HEK293 (cell line): ENCODE results near the gene TTLL11.

Experiments used
- CTCF ChIA-PET: fragments of 350-600 bp; formaldehyde crosslinking; extraction: SDS; loops from one replicate; lab custom pipeline; 2021; ENCODE audit warnings: antibody characterized with exemption; lab: Yijun Ruan, JAX
- POLR2A ChIA-PET: fragments of 300-600 bp; formaldehyde crosslinking; extraction: SDS; loops from one replicate; lab custom pipeline; 2020; ENCODE audit warnings: antibody characterized with exemption, inconsistent platforms; lab: Yijun Ruan, JAX
- H3K27ac ChIP-seq: fragments of 200-500 bp; sonication (Bioruptor generic); 2 replicates; pipeline ENCODE4 v1.5.1; 2014; ENCODE audit warnings: low read depth, low read length, control low read depth, inconsistent platforms; ENCODE audit errors: extremely low read depth
- H3K36me3 ChIP-seq, 2 experiments: fragments of 200-500 bp in 1 of 2; sonication (Bioruptor generic) in 1 of 2; 1 replicate in 1 of 2; 2 replicates in 1 of 2; pipeline ENCODE4 v1.5.1; 2014 to 2017; ENCODE audit warnings: inconsistent platforms in 2 of 2, low read length in 2 of 2; ENCODE audit not compliant: control insufficient read depth in 2 of 2, insufficient read depth in 1 of 2
- H3K4me1 ChIP-seq: fragments of 200-500 bp; sonication (Bioruptor generic); 2 replicates; pipeline ENCODE4 v1.5.1; 2014; ENCODE audit warnings: mild to moderate bottlenecking, low read length, inconsistent platforms; ENCODE audit not compliant: control insufficient read depth, insufficient read depth
- H3K4me3 ChIP-seq: 2 replicates; pipeline ENCODE4 v1.5.1; 2011; ENCODE audit warnings: low read depth, mild to moderate bottlenecking, control low read depth, low read length, moderate library complexity
- H3K9me3 ChIP-seq: fragments of 200-500 bp; sonication (Bioruptor generic); 2 replicates; pipeline ENCODE4 v1.5.1; 2014; ENCODE audit warnings: low read depth, low read length, inconsistent platforms; ENCODE audit not compliant: control insufficient read depth, insufficient read depth
- HIC1 ChIP-seq: fragments of 450-650 bp; formaldehyde crosslinking; IDR thresholded peaks from 2 replicates; pipeline ENCODE4 v1.5.1; 2016; ENCODE audit warnings: missing biosample characterization, missing genetic modification characterization
- KLF17 ChIP-seq: fragments of 450-650 bp; formaldehyde crosslinking; IDR thresholded peaks from 2 replicates; pipeline ENCODE4 v1.5.1; 2016; ENCODE audit warnings: missing biosample characterization, missing genetic modification characterization
- KLF9 ChIP-seq: fragments of 450-650 bp; formaldehyde crosslinking; IDR thresholded peaks from 2 replicates; pipeline ENCODE4 v1.5.1; 2016; ENCODE audit warnings: missing biosample characterization, missing genetic modification characterization, low read depth
- TRIM28 ChIP-seq: IDR thresholded peaks from 2 replicates; pipeline ENCODE4 v1.6.1; 2011; ENCODE audit warnings: low read length, control low read depth, borderline replicate concordance
- YY2 ChIP-seq: fragments of 450-650 bp; formaldehyde crosslinking; IDR thresholded peaks from 2 replicates; pipeline ENCODE4 v1.5.1; 2016; ENCODE audit warnings: missing biosample characterization, missing genetic modification characterization
- ZBTB26 ChIP-seq: fragments of 450-650 bp; formaldehyde crosslinking; optimal IDR thresholded peaks from 2 replicates; pipeline ENCODE3; 2016; ENCODE audit warnings: missing biosample characterization, mild to moderate bottlenecking, missing genetic modification characterization
- ZBTB6 ChIP-seq: fragments of 450-650 bp; formaldehyde crosslinking; IDR thresholded peaks from 2 replicates; pipeline ENCODE4 v1.5.1; 2017; ENCODE audit warnings: missing biosample characterization, missing genetic modification characterization
- ZNF10 ChIP-seq: fragments of 450-650 bp; formaldehyde crosslinking; IDR thresholded peaks from 2 replicates; pipeline ENCODE4 v1.5.1; 2017; ENCODE audit warnings: missing biosample characterization, missing genetic modification characterization
- ZNF112 ChIP-seq: fragments of 450-650 bp; formaldehyde crosslinking; IDR thresholded peaks from 2 replicates; pipeline ENCODE4 v1.5.0; 2017; ENCODE audit warnings: missing biosample characterization, missing genetic modification characterization
- ZNF184 ChIP-seq: fragments of 450-650 bp; IDR thresholded peaks from 2 replicates; pipeline ENCODE4 v1.5.1; 2018; ENCODE audit warnings: missing biosample characterization, mild to moderate bottlenecking, missing genetic modification characterization
- ZNF211 ChIP-seq: fragments of 450-650 bp; formaldehyde crosslinking; IDR thresholded peaks from 2 replicates; pipeline ENCODE4 v1.5.1; 2016; ENCODE audit warnings: low read depth, missing biosample characterization, missing genetic modification characterization
- ZNF248 ChIP-seq: fragments of 450-650 bp; formaldehyde crosslinking; IDR thresholded peaks from 2 replicates; pipeline ENCODE4 v1.5.1; 2017; ENCODE audit warnings: missing biosample characterization, missing genetic modification characterization
- ZNF26 ChIP-seq: fragments of 450-650 bp; formaldehyde crosslinking; IDR thresholded peaks from 2 replicates; pipeline ENCODE4 v1.5.1; 2016; ENCODE audit warnings: missing biosample characterization, missing genetic modification characterization
- ZNF311 ChIP-seq: fragments of 450-650 bp; formaldehyde crosslinking; IDR thresholded peaks from 2 replicates; pipeline ENCODE4 v1.5.1; 2017; ENCODE audit warnings: missing biosample characterization, missing genetic modification characterization, borderline replicate concordance
- ZNF362 ChIP-seq: fragments of 450-650 bp; formaldehyde crosslinking; IDR thresholded peaks from 2 replicates; pipeline ENCODE4 v1.5.1; 2016; ENCODE audit warnings: missing biosample characterization, missing genetic modification characterization
- ZNF560 ChIP-seq: fragments of 450-650 bp; formaldehyde crosslinking; IDR thresholded peaks from 2 replicates; pipeline ENCODE4 v1.5.1; 2017; ENCODE audit warnings: missing biosample characterization, missing genetic modification characterization, borderline replicate concordance
- ZNF585B ChIP-seq: fragments of 450-650 bp; formaldehyde crosslinking; IDR thresholded peaks from 2 replicates; pipeline ENCODE4 v1.5.1; 2016; ENCODE audit warnings: missing biosample characterization, missing genetic modification characterization
- ZNF621 ChIP-seq: fragments of 450-650 bp; formaldehyde crosslinking; IDR thresholded peaks from 2 replicates; pipeline ENCODE4 v1.5.1; 2017; ENCODE audit warnings: missing biosample characterization, missing genetic modification characterization
- ZNF670 ChIP-seq: fragments of 450-650 bp; formaldehyde crosslinking; IDR thresholded peaks from 2 replicates; pipeline ENCODE4 v1.5.1; 2016; ENCODE audit warnings: missing biosample characterization, missing genetic modification characterization, low read depth
- ZNF768 ChIP-seq: fragments of 450-650 bp; formaldehyde crosslinking; IDR thresholded peaks from 2 replicates; pipeline ENCODE4 v1.5.1; 2018; ENCODE audit warnings: missing biosample characterization, mild to moderate bottlenecking, missing genetic modification characterization
- ZXDB ChIP-seq: fragments of 450-650 bp; formaldehyde crosslinking; IDR thresholded peaks from 2 replicates; pipeline ENCODE4 v1.5.1; 2016; ENCODE audit warnings: missing biosample characterization, missing genetic modification characterization

TTLL11 gene

GRCh38 chr9:121880343-121880898, 212.7 kb downstream of the TTLL11 start:
- POLR2A ChIA-PET: no interaction called here
- CTCF ChIA-PET: no interaction called here
- Histone ChIP-seq H3K27ac (no peak overlapping the region), H3K9me3 (no peaks in the 10 kb centered on the region), H3K36me3 (no peaks in the 10 kb centered on the region), H3K4me1 (no peaks in the 10 kb centered on the region), H3K4me3 (no peak overlapping the region)
- TF ChIP-seq ZNF585B (no peak), ZNF560 (tag by site-specific recombination) (no peak), ZNF311 (tag by site-specific recombination) (no peak), ZNF26 (no peak), KLF9 (no peak), ZNF10 (tag by site-specific recombination) (no peak)

GRCh38 chr9:121878271-121878822, 214.8 kb downstream of the TTLL11 start:
- no peak for TF ChIP-seq ZNF585B
- no peak for TF ChIP-seq HIC1
- no peak for TF ChIP-seq ZXDB (tag by site-specific recombination)
- TF ChIP-seq ZNF670 (tag by site-specific recombination): no peak
- TF ChIP-seq YY2 (tag by site-specific recombination): no peak
- no peak overlapping the region for H3K27ac ChIP-seq
- CTCF ChIA-PET: no interaction called here
- H3K4me1 ChIP-seq: no peaks in the 10 kb centered on the region
- POLR2A ChIA-PET: no interaction called here
- H3K9me3 ChIP-seq: no peaks in the 10 kb centered on the region
- H3K36me3 ChIP-seq: no peaks in the 10 kb centered on the region
- no peak overlapping the region for H3K4me3 ChIP-seq

- no peaks in the 10 kb centered on the region for H3K4me1 ChIP-seq
- no peaks in the 10 kb centered on the region for H3K36me3 ChIP-seq
- H3K4me3 ChIP-seq: no peak overlapping the region
- no peaks in the 10 kb centered on the region for H3K9me3 ChIP-seq
- POLR2A ChIA-PET: no interaction called here
- CTCF ChIA-PET: interaction anchor here (0.6 to 0.7 kb wide), 2 partner anchors 43 to 72 kb away, joined by 3 read pairs; no protein-coding TSS in a partner anchor
- H3K27ac ChIP-seq: no peak overlapping the region
- TF ChIP-seq ZNF621 (tag by site-specific recombination) (no peak), ZNF112 (tag by site-specific recombination) (no peak), ZNF248 (tag by site-specific recombination) (no peak), ZBTB6 (tag by site-specific recombination) (no peak), TRIM28 (no peak), ZNF768 (tag by site-specific recombination) (no peak), ZNF184 (tag by site-specific recombination) (no peak), KLF17 (tag by site-specific recombination) (no peak), ZNF362 (tag by site-specific recombination) (no peak), ZBTB26 (tag by site-specific recombination) (no peak), ZNF211 (tag by site-specific recombination) (no peak)
Observed at GRCh38 chr9:121876658-121877271, 216.3 kb downstream of the TTLL11 start.
